Fibroblast of pulmonary artery (primary cell): Measurements from ENCODE around the gene RSAD2.

ENCODE experiments used
- DNase-seq: peaks from one replicate; pipeline ENCODE4 v3.0.0-alpha.2; 2010; ENCODE audit warnings: low read depth
- H3K4me3 ChIP-seq: replicated peaks from 2 replicates; pipeline ENCODE4 v1.5.1; 2011; ENCODE audit warnings: low read depth, mild to moderate bottlenecking, control low read depth, low read length, moderate library complexity
- CTCF ChIP-seq: IDR thresholded peaks from 2 replicates; pipeline ENCODE4 v1.5.1; 2011; ENCODE audit warnings: mild to moderate bottlenecking, control low read depth, low read length, inconsistent platforms; ENCODE audit errors: missing control alignments

RSAD2 gene

GRCh38 chr2:6883448-6884122 is 6.0 kb downstream of the RSAD2 start:
- no peak for DNase-seq
- H3K4me3 ChIP-seq, result no peak overlapping the region
- TF ChIP-seq CTCF, result no peak

GRCh38 chr2:6885551-6885950 is 8.0 kb downstream of the RSAD2 start:
- DNase-seq, result no peak
- no peak overlapping the region for H3K4me3 ChIP-seq
- TF ChIP-seq CTCF, result no peak

- no peak for TF ChIP-seq CTCF
- no peak for DNase-seq
- H3K4me3 ChIP-seq, result no peak overlapping the region
These were observed 8.4 kb downstream of the RSAD2 start for GRCh38 chr2:6885968-6886367.

GRCh38 chr2:6887751-6888192 is 10.2 kb downstream of the RSAD2 start:
- DNase-seq, result no peak
- no peak for TF ChIP-seq CTCF
- no peak overlapping the region for H3K4me3 ChIP-seq

- no peak for TF ChIP-seq CTCF
- no peak overlapping the region for H3K4me3 ChIP-seq
- DNase-seq, result no peak
These were observed 11.1 kb downstream of the RSAD2 start for GRCh38 chr2:6888724-6889123.

- no peak overlapping the region for H3K4me3 ChIP-seq
- no peak for TF ChIP-seq CTCF
- DNase-seq, result no peak
These were observed 16.4 kb downstream of the RSAD2 start for GRCh38 chr2:6893876-6894482.
